T-helper 1 cell treated with Interleukin-12 subunit alpha and Interleukin-12 subunit beta and Interleukin-4 antibody, amounts not matched to agents 30 ng/mL and 1 ng/mL, for 36 hours (primary cell): ENCODE measurements around the gene VCL. TPM values are rescaled to one million over a fixed set of nuclear protein-coding genes. Genes with fewer than 3 reads are reported as not detected.

ENCODE experiments used
- intact Hi-C: fragments of 100-400 bp; cut with micrococcal nuclease; formaldehyde crosslinking; loops from one replicate; pipeline ENCODE4 v1.15.1; 2024
- total RNA-seq: library from RNA; stranded (reverse); gene quantifications from 2 replicates; pipeline ENCODE4 v1.2.3, GENCODE V29; 2022

Gene VCL
- total RNA-seq, 1 donor from 2014 or later = 40.9 TPM

DNA sequence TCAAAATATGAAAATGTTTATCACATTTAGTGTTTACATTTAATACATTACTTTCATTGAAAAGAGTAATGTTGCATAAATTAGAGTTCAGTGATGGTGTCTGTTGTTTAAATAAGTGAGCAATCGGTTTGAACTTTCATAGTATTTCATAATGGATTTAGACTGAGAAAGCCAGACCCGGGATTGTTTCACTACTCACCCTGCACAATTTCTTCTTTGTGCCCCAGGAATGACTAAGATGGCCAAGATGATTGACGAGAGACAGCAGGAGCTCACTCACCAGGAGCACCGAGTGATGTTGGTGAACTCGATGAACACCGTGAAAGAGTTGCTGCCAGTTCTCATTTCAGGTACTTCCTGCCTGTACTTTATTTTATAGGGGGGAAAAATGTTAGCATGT, 74.6 kb downstream of the VCL start:
- intact Hi-C loops = no loop called here

DNA sequence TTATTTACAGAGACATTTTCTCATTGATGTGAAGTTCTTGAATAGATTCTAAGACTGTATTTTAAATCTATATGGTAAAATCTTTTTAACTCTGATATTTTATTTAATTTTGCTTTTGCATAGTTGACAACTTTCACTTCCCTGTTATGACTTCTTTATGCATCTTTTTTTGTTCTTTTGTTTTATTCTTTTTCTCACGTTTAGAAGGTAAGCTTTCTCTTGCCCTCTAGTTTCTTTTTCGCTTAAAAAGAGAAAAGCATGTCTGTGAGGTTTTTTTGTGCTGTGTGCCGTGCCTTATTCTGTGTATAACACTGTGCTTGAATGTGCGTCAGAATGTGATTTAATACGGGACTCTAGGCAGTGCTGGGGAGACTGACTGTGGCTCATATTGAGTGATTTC, 78.0 kb downstream of the VCL start:
- intact Hi-C loops = no loop called here

DNA sequence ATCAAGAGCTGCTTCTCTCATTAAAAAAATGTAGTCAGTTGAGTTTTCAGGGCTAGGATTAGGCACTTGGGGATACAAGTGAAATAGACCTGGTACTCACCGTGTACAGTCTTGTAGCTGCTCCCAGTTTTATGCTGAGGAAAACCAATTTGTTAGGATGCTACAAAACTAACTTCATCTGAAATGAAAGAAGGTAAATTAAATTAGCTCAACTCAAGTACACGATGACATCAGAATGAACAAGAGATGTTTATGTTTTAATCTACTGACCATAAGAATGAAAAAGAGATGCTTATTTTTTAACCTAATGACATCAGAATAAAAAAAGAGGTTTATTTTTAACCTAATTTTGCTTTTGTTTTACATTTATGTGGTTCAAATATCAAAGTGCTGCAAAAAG, 79.0 kb downstream of the VCL start:
- intact Hi-C loops = no loop called here

DNA sequence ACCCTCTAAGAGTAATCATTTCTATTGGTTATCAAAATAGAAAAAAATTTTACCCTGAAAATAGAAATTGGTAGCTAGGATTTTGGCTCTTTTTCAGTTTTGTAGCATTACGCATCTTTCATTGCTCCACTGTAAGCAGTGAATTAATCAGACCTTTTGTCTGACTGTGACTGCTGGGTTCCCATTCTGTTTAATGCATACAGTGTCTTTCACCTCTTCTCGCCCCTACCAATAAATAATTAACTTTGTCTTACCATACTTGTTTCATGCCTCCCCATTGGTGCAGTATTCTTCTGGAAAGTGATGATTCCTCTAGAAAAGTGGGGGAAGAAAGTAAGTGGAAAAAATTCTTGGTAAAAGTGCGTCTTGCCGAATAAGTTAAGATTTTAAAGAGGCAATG, 79.5 kb downstream of the VCL start:
- intact Hi-C loops = no loop called here

DNA sequence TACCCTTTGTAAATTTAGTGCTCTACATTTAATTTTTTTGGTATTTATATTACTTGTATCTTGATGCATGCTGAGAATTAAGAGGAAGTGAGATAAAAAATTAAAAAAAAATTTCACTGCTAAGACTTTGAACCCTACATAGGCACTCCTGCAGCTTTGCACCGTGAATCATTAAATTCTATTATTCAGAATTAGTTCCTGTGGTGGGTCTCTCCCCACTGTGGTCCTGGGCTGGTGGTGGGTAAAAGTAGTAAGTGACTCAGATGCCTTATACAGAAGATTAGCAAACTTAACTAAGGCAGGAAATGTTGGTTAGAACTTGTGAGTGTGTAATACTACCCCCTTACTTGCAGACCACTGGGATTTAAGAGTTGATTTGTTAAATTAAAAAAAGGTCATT, 80.1 kb downstream of the VCL start:
- intact Hi-C loops = no loop called here

DNA sequence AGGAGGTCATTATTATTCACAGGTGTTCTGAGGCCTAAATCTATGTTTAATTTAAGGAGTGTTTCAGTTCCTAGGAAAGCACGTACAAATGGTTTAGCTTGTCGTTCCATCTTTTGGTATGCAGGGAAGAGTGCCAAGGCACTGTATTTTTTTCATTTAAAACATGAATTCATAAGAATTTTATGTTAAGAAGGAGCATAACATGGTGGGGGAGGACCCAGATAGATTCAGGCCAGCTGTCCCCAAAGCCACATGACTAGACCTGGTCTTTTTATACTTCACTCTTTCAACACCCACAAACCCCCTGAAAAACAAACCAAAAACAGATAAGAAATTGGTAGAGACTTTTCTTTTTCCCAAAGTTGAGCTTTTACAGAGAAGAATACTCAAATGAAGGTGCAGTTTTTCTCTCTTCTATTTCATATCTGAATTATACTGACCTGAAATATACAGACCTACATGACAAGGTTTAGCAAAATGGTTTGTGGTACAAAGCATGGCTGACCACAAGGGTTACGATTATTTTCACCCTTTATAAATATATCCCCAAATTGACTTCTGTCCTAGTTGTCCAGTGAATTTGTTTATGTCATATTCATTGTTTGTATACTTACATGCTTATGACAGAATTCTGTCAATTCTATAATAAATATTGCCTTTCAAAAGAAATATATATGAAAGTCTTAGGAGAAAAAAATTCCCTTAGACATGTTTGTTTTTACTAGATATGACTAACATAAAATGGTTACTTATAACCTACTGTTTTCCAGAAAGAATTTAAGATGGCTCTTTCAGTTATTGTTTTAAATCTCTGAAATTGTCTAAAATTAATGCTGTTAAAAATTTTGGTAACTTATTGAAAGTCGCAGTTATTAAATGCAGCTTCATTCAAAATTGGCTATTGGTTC, 81.4 kb downstream of the VCL start:
- intact Hi-C loops = no loop called here

DNA sequence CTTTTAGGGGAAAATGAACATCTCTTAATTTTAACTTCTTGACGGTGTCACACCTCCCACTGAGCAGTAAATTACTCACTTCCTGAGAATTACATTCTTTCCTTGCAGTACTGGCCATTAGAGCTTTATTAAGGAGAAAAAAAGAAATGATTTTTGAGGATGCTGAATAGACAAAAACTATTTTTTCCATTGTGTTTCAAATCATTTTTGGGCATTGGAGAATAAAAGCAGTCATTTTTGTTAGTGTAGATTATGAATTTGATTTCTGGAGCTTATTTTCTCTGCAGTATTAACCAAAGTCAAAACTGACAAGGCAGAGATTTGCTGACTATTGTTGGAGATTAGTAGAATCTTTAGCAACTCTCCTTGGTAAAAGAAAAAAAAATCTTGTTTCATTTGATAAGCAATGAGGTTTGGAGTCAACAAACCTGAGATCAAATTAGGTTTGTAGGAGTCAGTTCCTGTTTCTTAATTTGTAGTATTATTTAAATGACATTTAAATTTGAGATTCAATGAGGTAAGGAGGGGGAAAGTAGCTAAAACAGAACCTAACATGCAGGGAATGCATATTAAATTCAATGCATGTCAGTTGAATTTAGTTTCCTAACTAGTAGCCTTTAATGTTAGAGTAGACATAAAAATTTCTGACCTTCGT, 82.1 kb downstream of the VCL start:
- intact Hi-C loops = loop anchor here (2.0 kb wide), 1 partner anchor 201 kb away; no protein-coding TSS in a partner anchor

DNA sequence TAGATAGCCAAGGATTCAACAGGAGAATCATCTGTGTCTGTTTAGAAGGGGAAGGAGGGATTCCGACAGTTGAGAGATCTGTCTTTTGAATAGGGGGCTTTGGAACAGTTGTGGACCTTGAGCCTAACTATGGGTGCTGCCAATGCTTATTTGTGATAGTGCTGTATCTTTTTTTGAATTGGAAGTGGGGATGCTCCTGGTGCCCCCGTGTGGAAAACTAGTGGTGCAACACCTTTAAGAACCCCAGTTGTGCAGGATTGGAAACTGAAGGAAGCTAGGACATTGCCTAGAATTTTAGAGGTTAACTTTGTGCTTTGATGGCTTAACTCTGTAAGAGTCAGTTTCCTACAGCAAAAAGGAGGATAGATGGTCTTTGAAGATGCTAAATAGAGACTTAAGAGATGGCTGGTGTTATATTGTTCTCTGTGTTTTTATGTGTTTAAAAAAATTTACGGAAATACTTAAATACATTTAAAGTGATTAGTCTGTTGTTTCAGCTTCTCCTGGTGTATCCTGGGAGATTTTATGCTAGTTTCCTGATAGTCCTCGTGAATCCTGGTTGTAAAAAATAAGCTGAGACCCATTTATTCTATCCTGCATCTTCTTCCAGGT, 83.4 kb downstream of the VCL start:
- intact Hi-C loops = loop anchor here (1.0 to 2.0 kb wide), 6 partner anchors 25 to 232 kb away; no protein-coding TSS in a partner anchor

DNA sequence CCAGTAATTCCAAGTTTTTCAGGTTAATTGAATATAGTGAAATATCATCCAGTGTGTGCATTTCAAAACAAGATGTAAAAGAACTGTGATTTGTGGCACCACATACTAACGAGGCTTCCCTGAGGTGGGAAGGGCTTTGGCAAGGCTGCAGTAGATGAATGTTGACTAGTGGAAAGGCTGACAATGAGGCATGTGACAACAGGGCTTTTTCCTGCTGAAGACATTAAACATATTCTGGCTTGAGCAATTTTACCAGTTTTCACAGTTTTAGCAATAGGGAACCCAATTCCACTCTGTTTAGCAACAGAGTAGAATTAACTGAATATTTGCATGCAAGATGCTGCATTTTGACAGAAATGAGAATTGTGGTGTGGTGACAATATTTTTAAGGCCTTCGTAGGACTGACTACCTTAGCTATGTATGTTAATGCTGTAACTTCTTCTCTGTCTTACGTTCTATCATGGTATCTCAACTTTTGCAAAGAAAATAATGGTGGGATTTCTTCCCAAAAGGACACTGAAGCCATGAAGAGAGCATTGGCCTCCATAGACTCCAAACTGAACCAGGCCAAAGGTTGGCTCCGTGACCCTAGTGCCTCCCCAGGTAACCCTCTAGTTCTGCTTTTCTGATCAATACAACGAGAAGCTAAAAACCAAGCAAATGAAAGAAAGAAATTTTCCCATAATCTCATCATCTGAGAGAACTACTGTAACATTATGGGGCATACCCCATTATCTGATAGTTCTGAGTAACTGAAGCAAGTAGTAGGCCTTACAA, 84.2 kb downstream of the VCL start:
- intact Hi-C loops = loop anchor here (1.0 to 2.0 kb wide), 6 partner anchors 26 to 233 kb away; no protein-coding TSS in a partner anchor

DNA sequence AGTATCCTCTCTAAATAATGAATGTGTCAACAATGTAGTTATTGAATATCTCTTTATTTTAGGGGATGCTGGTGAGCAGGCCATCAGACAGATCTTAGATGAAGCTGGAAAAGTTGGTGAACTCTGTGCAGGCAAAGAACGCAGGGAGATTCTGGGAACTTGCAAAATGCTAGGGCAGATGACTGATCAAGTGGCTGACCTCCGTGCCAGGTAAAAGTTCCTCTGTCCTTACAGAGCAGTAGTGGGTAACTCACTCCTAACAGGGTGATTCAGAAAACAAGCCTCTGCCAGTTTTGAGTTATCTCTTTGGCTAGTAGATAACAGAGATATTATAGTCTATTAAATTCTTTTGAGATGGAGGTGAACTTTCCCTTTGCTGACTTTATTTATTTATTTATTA, 85.4 kb downstream of the VCL start:
- intact Hi-C loops = no loop called here

DNA sequence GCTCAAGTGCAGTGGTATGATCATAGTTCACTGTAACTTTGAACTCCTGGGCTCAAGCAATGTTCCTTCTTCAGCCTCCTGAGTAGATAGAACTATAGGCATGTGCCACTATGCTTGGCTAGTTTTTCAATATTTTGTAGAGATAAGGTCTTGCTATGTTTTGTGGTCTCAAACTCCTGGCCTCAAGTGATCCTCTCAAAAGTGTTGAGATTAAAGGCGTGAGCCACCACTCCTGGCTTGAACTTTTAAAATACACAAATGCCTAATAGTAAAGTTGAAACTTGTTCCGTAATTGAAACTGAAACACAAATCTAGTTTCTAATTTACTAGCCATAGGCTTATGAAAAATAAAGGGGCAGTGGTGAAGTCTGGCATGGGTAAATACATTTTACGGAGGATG, 87.0 kb downstream of the VCL start:
- intact Hi-C loops = no loop called here

DNA sequence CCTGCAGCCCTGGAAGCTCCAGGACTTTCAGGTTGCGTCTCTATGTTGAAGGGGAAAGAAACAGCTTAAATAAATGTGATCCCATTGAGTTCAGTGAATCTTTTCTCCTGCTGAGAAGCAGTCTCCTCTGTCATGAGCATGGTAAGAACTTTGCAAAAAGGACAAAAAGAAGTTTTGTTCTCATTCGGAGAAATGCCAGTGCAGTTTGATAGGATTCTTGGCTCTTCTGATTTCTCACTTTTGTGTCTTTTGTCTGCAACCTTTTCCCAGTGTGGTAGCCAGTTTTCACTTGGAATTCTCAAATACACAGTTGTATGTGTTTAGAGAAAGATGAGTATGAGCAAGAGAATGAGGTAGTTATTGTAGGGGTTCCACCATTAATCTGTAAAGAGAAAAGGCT, 88.4 kb downstream of the VCL start:
- intact Hi-C loops = no loop called here

DNA sequence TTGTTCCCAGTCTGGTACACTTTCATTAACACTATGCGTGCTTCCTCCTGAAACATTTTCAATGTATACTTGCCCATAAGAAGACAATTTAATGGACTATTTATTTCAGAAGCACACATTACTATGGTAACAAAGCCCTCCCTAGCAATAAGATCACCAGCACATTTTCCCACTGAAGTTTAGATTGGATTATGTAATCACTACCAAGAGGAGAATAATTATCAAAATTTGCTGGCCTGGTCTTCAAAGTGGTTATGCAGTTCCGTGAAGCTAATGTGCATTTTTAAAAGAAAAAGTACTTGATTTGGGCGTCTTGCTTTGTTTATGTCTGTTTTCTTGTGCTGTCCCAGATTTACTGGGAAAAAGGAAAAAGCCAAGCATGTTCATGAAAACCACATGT, 90.8 kb downstream of the VCL start:
- intact Hi-C loops = no loop called here

DNA sequence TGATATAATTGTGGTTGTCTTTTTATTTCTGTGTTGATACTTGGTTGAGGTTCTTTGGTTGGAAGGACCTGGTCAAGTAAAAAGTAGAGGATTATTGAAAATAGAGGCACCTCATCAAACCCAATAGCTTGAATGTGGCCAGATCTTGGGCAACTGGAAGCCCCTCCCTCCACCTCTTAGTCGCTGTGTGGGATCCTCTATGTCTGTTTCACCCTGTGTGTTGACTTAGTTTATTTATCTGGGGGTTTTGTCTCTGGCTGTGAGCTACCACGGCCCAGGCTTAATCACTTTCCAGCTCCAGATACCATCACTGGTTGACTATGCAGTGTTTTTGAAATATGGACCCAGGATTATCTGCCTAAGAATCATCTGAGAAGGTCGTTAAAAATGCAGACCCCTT, 94.5 kb downstream of the VCL start:
- intact Hi-C loops = no loop called here

DNA sequence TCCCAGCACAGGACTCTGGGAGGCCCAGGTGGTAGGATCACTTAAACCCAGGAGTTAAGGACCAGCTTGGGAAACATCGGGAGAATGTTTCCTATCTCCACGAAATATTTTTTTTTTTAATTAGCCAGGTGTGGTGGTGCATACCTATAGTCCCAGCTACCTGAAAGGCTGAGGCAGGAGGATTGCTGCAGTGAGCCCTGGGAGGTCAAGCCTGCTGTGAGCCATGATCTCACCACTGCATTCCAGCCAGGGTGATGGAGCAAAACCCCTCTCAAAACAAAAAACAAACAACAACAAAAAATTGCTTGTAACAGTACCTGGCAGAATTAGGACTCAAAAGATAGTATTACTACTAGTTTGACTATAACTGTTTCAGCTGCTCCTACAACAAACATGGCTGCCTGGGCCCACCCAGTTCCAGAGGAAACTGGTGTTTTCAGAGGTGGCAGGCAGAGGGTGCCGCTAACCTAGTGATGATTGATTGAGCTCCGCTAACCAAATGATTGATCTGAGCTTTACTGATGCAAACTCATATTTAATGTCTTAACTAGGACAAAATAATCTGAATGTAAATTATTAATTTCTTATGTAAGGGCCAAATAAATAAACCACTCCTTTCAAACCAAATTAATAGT, 95.7 kb downstream of the VCL start:
- intact Hi-C loops = no loop called here

DNA sequence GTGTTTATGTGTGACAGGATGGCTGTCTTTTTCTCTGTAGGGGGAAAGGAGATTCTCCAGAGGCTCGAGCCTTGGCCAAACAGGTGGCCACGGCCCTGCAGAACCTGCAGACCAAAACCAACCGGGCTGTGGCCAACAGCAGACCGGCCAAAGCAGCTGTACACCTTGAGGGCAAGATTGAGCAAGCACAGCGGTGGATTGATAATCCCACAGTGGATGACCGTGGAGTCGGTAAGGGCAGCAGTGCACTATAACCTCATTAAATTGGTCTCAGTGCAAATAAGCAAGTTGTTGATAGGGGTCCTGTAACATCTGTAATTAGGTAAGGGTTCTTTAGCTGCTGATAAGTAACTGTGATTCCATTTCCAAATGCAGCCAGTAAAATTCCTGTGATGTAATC, 96.3 kb downstream of the VCL start:
- intact Hi-C loops = no loop called here

DNA sequence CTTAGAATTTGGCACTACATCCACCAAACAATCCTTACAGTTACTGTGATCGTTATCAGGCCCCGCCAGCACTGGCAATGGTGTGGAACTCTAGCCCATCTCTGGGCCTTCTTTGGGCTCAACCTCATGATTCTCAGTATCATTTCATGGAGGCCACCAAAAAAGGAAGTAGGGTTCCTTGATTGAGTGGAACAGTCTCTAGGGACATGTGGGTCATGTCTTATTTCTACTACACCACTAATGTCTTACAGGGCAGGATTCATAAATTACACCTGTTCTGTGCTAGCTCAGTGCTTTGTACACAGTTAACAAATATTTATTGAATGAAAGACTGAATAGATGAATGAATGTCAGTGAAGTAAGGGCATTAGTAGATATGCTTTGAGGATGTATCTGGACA, 98.9 kb downstream of the VCL start:
- intact Hi-C loops = no loop called here

DNA sequence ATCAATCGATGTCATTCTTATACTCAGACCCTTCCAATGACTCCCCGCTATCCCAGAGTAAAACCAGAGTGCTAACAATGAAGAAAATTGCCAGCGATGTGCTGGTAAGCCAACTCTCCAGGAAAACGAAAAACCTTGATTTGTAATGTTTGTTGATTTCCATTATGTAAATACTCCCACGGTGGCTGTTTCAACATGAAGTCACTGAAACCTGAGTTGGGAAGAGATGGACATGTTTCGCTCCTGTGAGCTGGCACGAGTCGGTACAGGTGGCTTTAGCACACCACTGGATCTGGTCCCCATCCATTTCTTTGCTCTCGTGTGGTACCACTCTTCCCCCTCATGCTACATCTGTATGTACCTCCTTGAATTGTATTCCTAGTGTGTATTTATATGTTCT, 99.9 kb downstream of the VCL start:
- intact Hi-C loops = no loop called here

DNA sequence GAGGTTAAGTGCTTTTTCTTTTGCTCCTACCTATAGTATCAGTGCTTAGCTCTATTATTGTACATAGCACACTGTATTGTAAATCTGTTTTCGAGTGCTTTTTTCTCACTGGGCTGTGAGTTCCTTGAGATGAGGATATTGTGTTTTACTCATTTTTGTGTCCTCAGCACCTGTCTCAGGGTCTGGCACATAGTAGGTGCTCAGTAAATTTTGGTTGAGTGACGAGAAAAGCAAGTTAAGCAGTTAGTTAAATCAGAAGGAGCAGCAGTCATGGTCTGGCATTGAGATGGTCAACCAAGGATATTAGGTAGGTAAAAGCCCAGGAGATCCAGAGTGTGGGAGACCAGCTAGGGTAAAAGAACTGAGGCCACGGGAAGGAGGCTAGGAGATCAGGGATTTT, 101.5 kb downstream of the VCL start:
- intact Hi-C loops = no loop called here

DNA sequence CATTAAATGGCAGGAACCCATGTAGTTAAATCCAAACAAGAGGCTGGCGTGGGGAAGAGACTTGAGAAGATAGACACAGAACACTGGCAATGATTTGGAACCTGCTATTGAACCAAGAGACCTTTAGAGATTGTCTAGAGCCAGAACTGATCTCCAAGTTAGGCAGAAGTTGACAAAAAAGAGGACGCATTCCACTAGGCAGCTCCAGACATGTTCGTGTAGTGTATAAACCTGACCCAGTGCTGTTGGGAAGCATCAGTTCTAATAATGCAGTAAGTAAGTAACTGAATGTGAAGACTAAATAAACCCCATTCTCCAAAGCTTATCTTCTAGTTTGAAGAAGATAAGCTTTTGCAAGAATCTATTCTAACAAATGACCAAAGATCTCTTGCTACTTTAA, 101.9 kb downstream of the VCL start:
- intact Hi-C loops = no loop called here
